CD4-positive, CD25-positive, alpha-beta regulatory T cell (primary cell): ENCODE data around the gene HEPACAM2. TPM values are rescaled to one million over a fixed set of nuclear protein-coding genes. Genes with fewer than 3 reads are reported as not detected.
A peak's percentile ranks its signal among the peaks of the same experiment; 100 is the strongest.

Source experiments
- ATAC-seq, 2 donors: fragments of 150-1000 bp; cut with Tn5 transposase; one replicate each; pipeline ENCODE4 v1.10.0; 2021; ENCODE audit warnings: low read depth in 2 of 2, moderate number of reproducible peaks in 2 of 2, moderate library complexity in 1 of 2
- DNase-seq, 3 donors: peaks; one replicate each; pipeline versions ENCODE4 v3.0.0 to v3.0.0-alpha.2; 2012 to 2022; ENCODE audit warnings: mixed read lengths in 1 of 3
- H3K27ac ChIP-seq: one replicate; pipeline ENCODE4 v1.7.0; 2013; ENCODE audit warnings: mild to moderate bottlenecking, low read length; ENCODE audit not compliant: insufficient read depth, poor library complexity, severe bottlenecking
- H3K27me3 ChIP-seq: one replicate; pipeline ENCODE4 v1.7.0; 2013; ENCODE audit warnings: low read length; ENCODE audit not compliant: control insufficient read depth, insufficient read depth
- H3K36me3 ChIP-seq: one replicate; pipeline ENCODE4 v1.7.0; 2013; ENCODE audit warnings: mild to moderate bottlenecking, low read length, moderate library complexity; ENCODE audit not compliant: control insufficient read depth, insufficient read depth
- H3K4me1 ChIP-seq: 2 replicates; pipeline ENCODE4 v1.7.0; 2013; ENCODE audit warnings: mild to moderate bottlenecking, low read length; ENCODE audit not compliant: insufficient read depth, control insufficient read depth, poor library complexity, severe bottlenecking
- H3K4me3 ChIP-seq: one replicate; pipeline ENCODE4 v1.7.0; 2013; ENCODE audit warnings: low read depth, mild to moderate bottlenecking, low read length, moderate library complexity
- H3K9me3 ChIP-seq, 2 experiments: 1 replicate in 1 of 2; 2 replicates in 1 of 2; pipeline ENCODE4 v1.7.0; 2013; ENCODE audit warnings: low read length in 2 of 2, mild to moderate bottlenecking in 1 of 2, moderate library complexity in 1 of 2; ENCODE audit not compliant: control insufficient read depth in 2 of 2
- H3K27ac Mint-ChIP-seq, 3 donors: one replicate each; pipeline ENCODE4 v1.8.0; 2020 to 2022; ENCODE audit warnings: mild to moderate bottlenecking in 3 of 3, mixed read lengths in 3 of 3, moderate library complexity in 2 of 3
- H3K27me3 Mint-ChIP-seq: one replicate; pipeline ENCODE4 v1.8.0; 2022; ENCODE audit warnings: mild to moderate bottlenecking, mixed read lengths
- H3K36me3 Mint-ChIP-seq: one replicate; pipeline ENCODE4 v1.8.0; 2020; ENCODE audit warnings: mixed read lengths
- H3K4me1 Mint-ChIP-seq, 4 donors: one replicate each; pipeline ENCODE4 v1.8.0; 2020 to 2022; ENCODE audit warnings: mixed read lengths in 4 of 4, mild to moderate bottlenecking in 1 of 4
- H3K4me3 Mint-ChIP-seq, 4 donors: one replicate each; pipeline ENCODE4 v1.8.0; 2020 to 2022; ENCODE audit warnings: mild to moderate bottlenecking in 4 of 4, mixed read lengths in 4 of 4, moderate library complexity in 3 of 4
- H3K9me3 Mint-ChIP-seq, 7 donors: one replicate each; pipeline ENCODE4 v1.8.0; 2020 to 2022; ENCODE audit warnings: mixed read lengths in 7 of 7, mild to moderate bottlenecking in 3 of 7, moderate library complexity in 2 of 7
- polyA plus RNA-seq, 4 donors: library from polyadenylated mRNA; unstranded; fragments of 300-500 nt; fragmentation: Illumina TruSeq; gene quantifications; one replicate each; pipeline ENCODE4 v1.2.3, GENCODE V29; 2021
- total RNA-seq: library from RNA; stranded (reverse); gene quantifications from one replicate; pipeline ENCODE4 v1.2.3, GENCODE V29; 2022

The HEPACAM2 gene
- total and polyA plus RNA-seq, 5 donors from 2014 or later, result not detected

DNA sequence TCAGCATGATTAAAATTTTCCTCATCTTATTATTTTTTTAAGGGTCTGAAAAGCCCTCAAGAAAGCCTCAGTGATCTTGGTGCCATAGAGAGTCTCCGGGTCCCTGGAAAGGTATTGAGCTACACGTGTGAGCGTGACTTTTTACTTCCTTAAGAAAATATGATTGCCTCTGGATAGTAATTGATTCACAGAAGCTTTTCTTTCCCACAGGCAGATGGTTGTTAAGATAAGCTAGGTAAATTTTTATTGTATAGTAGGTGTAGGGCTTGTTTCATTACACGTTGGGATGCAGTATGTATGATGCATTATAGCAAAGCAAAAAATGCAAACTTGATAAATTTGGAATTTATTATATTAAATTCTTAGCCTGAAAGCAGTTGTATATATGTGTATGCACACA, 13.6 kb upstream of the HEPACAM2 start:
- Histone ChIP-seq H3K4me1 (no peaks in the 10 kb centered on the region), H3K9me3 (no peaks in the 10 kb centered on the region), H3K27me3 (no peaks in the 10 kb centered on the region), H3K4me3 (no peak overlapping the region), H3K36me3 (peaks cover 11% of the 10 kb centered on the region), H3K27ac (no peak overlapping the region)
- H3K36me3 Mint-ChIP-seq, result no peaks in the 10 kb centered on the region
- H3K4me3 Mint-ChIP-seq, result no peak overlapping the region
- H3K27ac Mint-ChIP-seq, result no peak overlapping the region
- peaks cover 8 to 19% (median 11%) of the 10 kb centered on the region in 4 donors for H3K4me1 Mint-ChIP-seq
- no peaks in the 10 kb centered on the region for H3K27me3 Mint-ChIP-seq
- ATAC-seq, result no peak
- no peaks in the 10 kb centered on the region for H3K9me3 Mint-ChIP-seq
- no peak for DNase-seq

DNA sequence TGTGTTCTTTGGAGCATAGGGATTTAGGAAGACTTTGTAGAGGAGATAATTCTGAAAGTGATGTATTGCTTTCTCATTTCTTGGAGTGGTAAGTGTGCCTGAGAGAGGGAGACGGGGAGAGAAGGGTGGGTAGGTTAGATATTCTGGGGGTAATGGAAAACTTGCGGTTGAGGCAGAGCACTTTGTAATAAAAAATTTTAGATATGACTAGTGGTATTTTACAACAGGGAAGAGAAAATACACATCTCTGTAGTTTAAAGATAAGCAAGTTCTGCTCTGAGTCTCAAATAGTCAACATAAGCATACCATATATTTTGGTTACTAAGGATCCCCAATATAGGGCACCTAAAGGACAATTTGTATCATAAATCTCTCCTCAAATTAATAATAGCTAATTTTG, 12.5 kb upstream of the HEPACAM2 start:
- no peak overlapping the region for H3K27ac ChIP-seq
- DNase-seq (no peak), ATAC-seq (no peak)
- no peak overlapping the region for H3K4me3 Mint-ChIP-seq
- peaks cover 8 to 15% (median 11%) of the 10 kb centered on the region in 4 donors for H3K4me1 Mint-ChIP-seq
- no peaks in the 10 kb centered on the region for H3K27me3 ChIP-seq
- H3K4me1 ChIP-seq, result no peaks in the 10 kb centered on the region
- peak overlapping the region in 1 of 3 donors; percentile 62 for H3K27ac Mint-ChIP-seq
- H3K36me3 Mint-ChIP-seq, result no peaks in the 10 kb centered on the region
- H3K36me3 ChIP-seq, result peaks cover 11% of the 10 kb centered on the region
- no peaks in the 10 kb centered on the region for H3K9me3 Mint-ChIP-seq
- H3K4me3 ChIP-seq, result no peak overlapping the region
- no peaks in the 10 kb centered on the region for H3K9me3 ChIP-seq
- H3K27me3 Mint-ChIP-seq, result no peaks in the 10 kb centered on the region

DNA sequence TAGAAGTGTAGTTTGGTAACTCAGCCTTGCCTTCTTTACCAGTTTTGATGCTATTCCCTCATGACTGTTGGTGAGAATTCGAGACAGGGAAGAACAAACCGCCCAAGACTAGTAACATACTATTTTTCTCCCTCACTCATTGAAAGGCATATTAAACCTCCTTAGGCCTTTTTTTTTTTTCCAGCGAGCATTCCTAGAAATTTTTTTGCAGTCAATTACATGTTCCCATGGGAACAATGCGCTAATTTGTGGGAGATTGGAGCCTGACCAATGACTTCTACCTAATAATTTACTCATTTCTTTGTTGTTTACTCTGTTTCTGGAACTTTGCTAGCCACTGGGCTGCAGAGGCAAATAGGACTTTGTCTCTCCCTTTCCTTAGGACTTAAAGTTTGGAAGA, 11.9 kb upstream of the HEPACAM2 start:
- H3K4me1 ChIP-seq, result no peaks in the 10 kb centered on the region
- no peaks in the 10 kb centered on the region for H3K27me3 Mint-ChIP-seq
- H3K4me1 Mint-ChIP-seq, result peaks cover 8 to 15% (median 12%) of the 10 kb centered on the region in 4 donors
- peaks cover 11% of the 10 kb centered on the region for H3K36me3 ChIP-seq
- H3K36me3 Mint-ChIP-seq, result no peaks in the 10 kb centered on the region
- DNase-seq (no peak), ATAC-seq (no peak)
- H3K9me3 Mint-ChIP-seq, result no peaks in the 10 kb centered on the region
- peak overlapping the region in 1 of 3 donors; percentile 62 for H3K27ac Mint-ChIP-seq
- H3K27me3 ChIP-seq, result no peaks in the 10 kb centered on the region
- H3K4me3 ChIP-seq, result no peak overlapping the region
- no peaks in the 10 kb centered on the region for H3K9me3 ChIP-seq
- H3K4me3 Mint-ChIP-seq, result no peak overlapping the region
- no peak overlapping the region for H3K27ac ChIP-seq

DNA sequence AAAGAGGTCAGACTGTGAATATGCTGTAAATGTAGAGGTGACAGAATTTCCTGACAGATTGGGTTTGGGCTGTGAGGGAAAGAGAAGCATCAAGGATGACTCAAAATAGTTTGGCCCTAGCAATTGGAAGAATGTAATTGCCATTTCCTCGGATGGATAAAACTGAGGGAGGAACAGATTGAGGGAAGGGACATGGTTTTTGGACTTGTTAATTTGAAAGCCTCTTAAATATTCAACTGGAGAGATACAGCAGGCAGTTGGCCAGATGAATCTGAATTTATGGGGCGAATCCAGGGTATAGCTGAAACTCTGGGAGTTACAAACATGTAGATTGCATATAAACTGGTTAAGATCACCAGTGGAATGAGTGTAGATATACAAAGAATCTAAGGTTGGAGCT, 9.3 kb upstream of the HEPACAM2 start:
- Histone ChIP-seq H3K9me3 (no peaks in the 10 kb centered on the region), H3K27ac (no peak overlapping the region), H3K36me3 (peaks cover 7% of the 10 kb centered on the region), H3K4me3 (no peak overlapping the region), H3K4me1 (peaks cover 12% of the 10 kb centered on the region), H3K27me3 (no peaks in the 10 kb centered on the region)
- H3K4me1 Mint-ChIP-seq, result peaks cover 8 to 23% (median 19%) of the 10 kb centered on the region in 4 donors
- no peak overlapping the region for H3K27ac Mint-ChIP-seq
- no peak overlapping the region for H3K4me3 Mint-ChIP-seq
- H3K9me3 Mint-ChIP-seq, result no peaks in the 10 kb centered on the region
- DNase-seq (no peak), ATAC-seq (no peak)
- H3K27me3 Mint-ChIP-seq, result no peaks in the 10 kb centered on the region
- no peaks in the 10 kb centered on the region for H3K36me3 Mint-ChIP-seq

DNA sequence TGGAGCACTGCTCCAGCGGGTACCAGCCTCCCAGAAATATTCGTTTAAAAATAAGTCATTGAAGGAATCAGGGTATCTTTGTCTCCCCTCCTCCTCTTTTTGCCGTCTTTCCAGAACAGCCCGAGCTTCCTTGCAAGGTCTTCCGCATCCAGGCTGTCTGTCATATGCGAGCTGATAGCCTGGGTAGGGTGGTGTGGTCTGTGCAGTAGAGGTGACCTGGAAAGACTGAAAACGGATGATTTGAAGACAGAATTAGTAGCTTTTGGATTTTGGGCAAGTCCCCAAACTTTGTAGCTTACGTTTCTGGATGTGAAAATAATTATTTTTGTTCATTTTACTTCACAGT, 6.4 kb upstream of the HEPACAM2 start:
- H3K9me3 Mint-ChIP-seq, result no peaks in the 10 kb centered on the region
- H3K9me3 ChIP-seq, result no peaks in the 10 kb centered on the region
- peak overlapping the region; percentile 91 for H3K27ac ChIP-seq
- ATAC-seq (no peak), DNase-seq (no peak)
- H3K36me3 Mint-ChIP-seq, result no peaks in the 10 kb centered on the region
- peaks cover 5% of the 10 kb centered on the region for H3K27me3 Mint-ChIP-seq
- no peaks in the 10 kb centered on the region for H3K36me3 ChIP-seq
- H3K27ac Mint-ChIP-seq, result peak overlapping the region; percentile 96 to 99 (median 97)
- no peaks in the 10 kb centered on the region for H3K27me3 ChIP-seq
- peak overlapping the region; percentile 87 to 99 (median 94) for H3K4me3 Mint-ChIP-seq
- peaks cover 8 to 27% (median 14%) of the 10 kb centered on the region in 4 donors for H3K4me1 Mint-ChIP-seq
- peaks cover 21% of the 10 kb centered on the region for H3K4me1 ChIP-seq
- peak overlapping the region; percentile 96 for H3K4me3 ChIP-seq

DNA sequence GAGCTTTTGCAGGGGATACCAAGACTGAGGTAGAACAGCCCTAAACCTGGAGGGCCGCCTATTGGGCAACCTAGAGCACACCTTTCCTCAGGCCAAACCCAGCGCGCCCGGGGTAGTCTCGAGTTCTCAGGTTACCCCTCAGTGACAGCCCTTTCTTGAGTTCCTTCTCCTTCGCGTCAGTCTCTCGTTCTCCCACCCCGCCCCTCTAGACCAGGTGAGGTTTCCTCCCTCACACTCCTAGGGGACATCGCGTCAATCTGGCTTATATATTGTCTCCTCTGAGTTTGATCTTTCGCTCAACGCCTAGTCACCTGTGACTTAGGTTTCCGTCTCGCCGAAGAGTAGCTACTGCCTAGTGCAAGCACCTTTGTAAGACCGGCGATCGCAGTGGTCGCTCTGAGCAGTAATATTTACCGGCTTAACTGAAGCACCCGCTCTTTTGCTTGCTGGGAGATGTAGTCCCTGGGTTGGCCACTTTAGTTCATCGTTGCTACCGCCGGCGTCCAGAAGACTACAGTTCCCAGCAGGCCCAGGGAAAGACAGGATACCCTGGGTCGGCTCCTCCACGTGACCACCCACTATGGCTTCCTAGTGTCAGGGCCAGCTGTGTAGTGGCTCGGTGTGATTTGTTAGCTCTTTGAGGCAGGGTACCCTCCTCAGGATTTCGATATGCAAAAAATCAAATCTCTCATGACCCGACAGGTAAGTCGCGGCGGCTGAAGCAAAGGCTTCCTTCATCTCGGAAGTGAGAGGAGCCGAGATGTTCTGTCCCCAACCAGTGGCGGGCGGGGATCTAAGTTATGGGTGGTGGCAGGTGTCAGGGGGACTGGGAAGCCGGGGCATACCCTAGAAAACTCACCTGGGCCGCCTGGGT, 5.8 kb upstream of the HEPACAM2 start, which contains the start of gene VPS50:
Gene VPS50 (plus strand): TSS at position 568 of the 874 bp plus-strand sequence. CDS start 102 bp downstream, at position 670.
- peak; percentile 99 for ATAC-seq
- no peaks in the 10 kb centered on the region for H3K36me3 Mint-ChIP-seq
- H3K27ac ChIP-seq, result peak within 1 kb of the TSS; percentile 91
- peak within 1 kb of the TSS; percentile 87 to 99 (median 94) for H3K4me3 Mint-ChIP-seq
- H3K4me1 ChIP-seq, result peaks cover 21% of the 10 kb centered on the region
- peaks cover 4% of the 10 kb centered on the region for H3K27me3 ChIP-seq
- peak; percentile 90 to 98 (median 96) for DNase-seq
- no peaks in the 10 kb centered on the region for H3K9me3 ChIP-seq
- peaks cover 5% of the 10 kb centered on the region for H3K27me3 Mint-ChIP-seq
- H3K36me3 ChIP-seq, result no peaks in the 10 kb centered on the region
- no peaks in the 10 kb centered on the region for H3K9me3 Mint-ChIP-seq
- peaks cover 6 to 27% (median 13%) of the 10 kb centered on the region in 4 donors for H3K4me1 Mint-ChIP-seq
- peak within 1 kb of the TSS; percentile 96 to 99 (median 97) for H3K27ac Mint-ChIP-seq
- peak within 1 kb of the TSS; percentile 96 for H3K4me3 ChIP-seq

DNA sequence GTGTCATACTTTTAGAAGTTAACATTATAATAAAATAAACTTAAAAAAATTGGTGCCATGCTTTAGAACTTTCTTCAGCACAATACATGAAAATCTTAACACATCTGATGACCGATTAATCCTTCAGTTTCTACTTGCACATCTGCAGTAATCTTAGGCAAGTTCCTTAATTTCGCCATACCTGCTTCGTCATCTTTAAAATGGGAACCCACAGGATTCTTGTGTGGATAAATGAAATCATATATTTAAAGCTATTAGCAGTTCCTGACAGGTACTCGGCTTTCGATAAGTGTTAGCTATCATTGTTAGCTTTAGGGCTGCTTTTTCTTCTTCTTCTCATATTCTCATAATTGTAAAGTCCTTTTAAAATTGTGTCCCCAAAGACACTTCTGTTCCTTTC, 5.0 kb upstream of the HEPACAM2 start:
- H3K4me1 ChIP-seq, result peaks cover 21% of the 10 kb centered on the region
- peaks cover 6 to 27% (median 12%) of the 10 kb centered on the region in 4 donors for H3K4me1 Mint-ChIP-seq
- ATAC-seq (no peak), DNase-seq (no peak)
- no peaks in the 10 kb centered on the region for H3K9me3 Mint-ChIP-seq
- H3K27me3 ChIP-seq, result peaks cover 7% of the 10 kb centered on the region
- H3K27me3 Mint-ChIP-seq, result peaks cover 6% of the 10 kb centered on the region
- H3K4me3 Mint-ChIP-seq, result peak overlapping the region; percentile 87 to 99 (median 94)
- H3K9me3 ChIP-seq, result no peaks in the 10 kb centered on the region
- peak overlapping the region; percentile 96 to 99 (median 97) for H3K27ac Mint-ChIP-seq
- no peaks in the 10 kb centered on the region for H3K36me3 ChIP-seq
- no peaks in the 10 kb centered on the region for H3K36me3 Mint-ChIP-seq
- peak overlapping the region; percentile 91 for H3K27ac ChIP-seq
- H3K4me3 ChIP-seq, result peak overlapping the region; percentile 96
